Endothelial cell (in vitro differentiated cells): Measurements from ENCODE around the gene HMG20A. TPM values are rescaled to one million over a fixed set of nuclear protein-coding genes. Genes with fewer than 3 reads are reported as not detected.

Experiments used
- DNase-seq: peaks from one replicate; pipeline ENCODE4 v3.0.0; 2021; ENCODE audit warnings: low spot score
- H3K27ac Mint-ChIP-seq: one replicate; pipeline ENCODE4 v1.8.0; 2021; ENCODE audit warnings: mixed read lengths, inconsistent platforms; ENCODE audit not compliant: unreplicated experiment
- H3K27me3 Mint-ChIP-seq: one replicate; pipeline ENCODE4 v1.8.0; 2021; ENCODE audit warnings: mild to moderate bottlenecking, moderate library complexity, mixed read lengths, inconsistent platforms; ENCODE audit not compliant: unreplicated experiment
- H3K36me3 Mint-ChIP-seq: one replicate; pipeline ENCODE4 v1.8.0; 2021; ENCODE audit warnings: mild to moderate bottlenecking, low read depth, mixed read lengths, inconsistent platforms; ENCODE audit not compliant: unreplicated experiment
- H3K4me1 Mint-ChIP-seq: one replicate; pipeline ENCODE4 v1.8.0; 2021; ENCODE audit warnings: mild to moderate bottlenecking, mixed read lengths, inconsistent platforms; ENCODE audit not compliant: unreplicated experiment
- H3K4me3 Mint-ChIP-seq: one replicate; pipeline ENCODE4 v1.8.0; 2021; ENCODE audit warnings: mild to moderate bottlenecking, mixed read lengths, inconsistent platforms; ENCODE audit not compliant: unreplicated experiment
- H3K9me3 Mint-ChIP-seq: one replicate; pipeline ENCODE4 v1.8.0; 2021; ENCODE audit warnings: mixed read lengths, inconsistent platforms; ENCODE audit not compliant: unreplicated experiment
- total RNA-seq: library from RNA; stranded (reverse); fragmentation: NEBNext Ultra II Directional; extraction: Animal tissue kit (Norgen Biotek cat#: 25700); gene quantifications from one replicate; pipeline ENCODE4 v1.2.1, GENCODE V29; 2021; ENCODE audit not compliant: unreplicated experiment
- TF ChIP-seq, protein P1 (sequence below): fragments of 200-600 bp; sonication (generic); IDR thresholded peaks from one replicate; pipeline ENCODE4 v1.5.0; 2021; ENCODE audit warnings: antibody characterized with exemption; ENCODE audit not compliant: unreplicated experiment

HMG20A gene
- total RNA-seq, 1 donor from 2014 or later: 111 TPM

DNA sequence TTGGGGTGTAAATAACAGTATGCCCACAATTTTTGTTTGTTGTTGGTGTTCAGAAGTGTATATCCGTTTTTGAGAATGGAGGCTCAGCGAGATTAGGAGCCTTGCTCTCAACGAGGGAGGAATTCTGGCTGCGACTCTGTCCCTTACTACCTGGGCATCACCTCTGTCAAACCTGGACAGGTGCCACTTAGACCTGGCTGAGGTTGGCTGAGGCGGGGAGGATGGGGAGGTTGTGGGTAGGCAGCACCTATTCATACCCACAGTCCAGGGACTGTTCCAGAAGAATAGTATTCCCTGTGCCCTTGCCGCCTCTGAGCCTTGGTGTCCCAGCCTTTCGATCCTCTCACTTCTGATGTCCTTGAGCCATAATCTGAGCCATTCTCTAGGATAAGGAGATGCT is 112.2 kb downstream of the HMG20A start:
- Mint-ChIP-seq H3K27ac (no peak overlapping the region), H3K36me3 (peaks cover 4% of the 10 kb centered on the region), H3K4me3 (no peak overlapping the region), H3K4me1 (peaks cover 31% of the 10 kb centered on the region), H3K27me3 (peaks cover 3% of the 10 kb centered on the region), H3K9me3 (no peaks in the 10 kb centered on the region)
- no peak for DNase-seq
- TF ChIP-seq, protein P1, sequence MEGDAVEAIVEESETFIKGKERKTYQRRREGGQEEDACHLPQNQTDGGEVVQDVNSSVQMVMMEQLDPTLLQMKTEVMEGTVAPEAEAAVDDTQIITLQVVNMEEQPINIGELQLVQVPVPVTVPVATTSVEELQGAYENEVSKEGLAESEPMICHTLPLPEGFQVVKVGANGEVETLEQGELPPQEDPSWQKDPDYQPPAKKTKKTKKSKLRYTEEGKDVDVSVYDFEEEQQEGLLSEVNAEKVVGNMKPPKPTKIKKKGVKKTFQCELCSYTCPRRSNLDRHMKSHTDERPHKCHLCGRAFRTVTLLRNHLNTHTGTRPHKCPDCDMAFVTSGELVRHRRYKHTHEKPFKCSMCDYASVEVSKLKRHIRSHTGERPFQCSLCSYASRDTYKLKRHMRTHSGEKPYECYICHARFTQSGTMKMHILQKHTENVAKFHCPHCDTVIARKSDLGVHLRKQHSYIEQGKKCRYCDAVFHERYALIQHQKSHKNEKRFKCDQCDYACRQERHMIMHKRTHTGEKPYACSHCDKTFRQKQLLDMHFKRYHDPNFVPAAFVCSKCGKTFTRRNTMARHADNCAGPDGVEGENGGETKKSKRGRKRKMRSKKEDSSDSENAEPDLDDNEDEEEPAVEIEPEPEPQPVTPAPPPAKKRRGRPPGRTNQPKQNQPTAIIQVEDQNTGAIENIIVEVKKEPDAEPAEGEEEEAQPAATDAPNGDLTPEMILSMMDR: no peak

DNA sequence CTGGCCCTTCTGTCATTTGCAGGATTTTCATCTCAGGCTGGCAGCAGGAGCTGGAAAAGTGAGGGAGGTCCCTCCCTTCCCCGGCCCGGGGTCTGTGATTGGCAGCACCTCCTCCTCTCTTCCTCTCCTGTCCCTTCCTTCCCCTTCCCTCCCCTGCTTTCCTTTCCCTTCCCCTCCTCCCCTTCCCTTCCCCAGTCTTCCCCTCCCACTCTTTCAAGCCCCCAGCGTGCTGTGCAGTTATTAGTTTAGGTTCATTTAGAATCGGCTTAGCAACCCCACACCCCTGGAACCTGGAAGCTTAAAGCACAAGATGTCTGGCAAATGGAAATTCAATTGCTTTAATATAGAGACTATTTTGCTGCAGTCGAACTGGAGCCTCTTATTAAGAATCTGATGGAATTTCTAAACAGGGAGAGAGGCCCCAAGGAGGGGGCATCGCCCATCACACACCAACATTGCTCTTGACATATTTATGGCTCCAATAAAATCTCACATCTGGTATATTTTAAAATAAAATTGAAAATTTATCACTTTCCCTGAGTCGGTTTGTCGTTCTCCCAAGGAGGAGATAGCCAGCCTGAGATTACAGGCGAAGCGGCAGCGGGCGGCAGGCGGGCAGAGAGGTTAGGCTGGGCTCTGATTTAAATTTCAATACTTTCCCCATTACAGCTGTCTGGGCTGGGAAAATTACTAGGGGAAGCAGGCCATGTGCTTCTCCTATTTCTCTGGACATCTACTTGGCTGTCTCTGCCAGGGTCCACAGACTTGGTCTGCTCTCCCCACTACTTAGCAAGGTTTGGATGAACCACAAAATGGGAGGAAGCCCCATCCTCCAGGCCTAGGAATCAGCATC is 113.1 kb downstream of the HMG20A start:
- no peak for DNase-seq
- H3K27ac Mint-ChIP-seq: no peak overlapping the region
- H3K4me1 Mint-ChIP-seq: peaks cover 28% of the 10 kb centered on the region
- H3K27me3 Mint-ChIP-seq: peaks cover 6% of the 10 kb centered on the region
- TF ChIP-seq, protein P1: no peak
- H3K4me3 Mint-ChIP-seq: no peak overlapping the region
- H3K36me3 Mint-ChIP-seq: peaks cover 4% of the 10 kb centered on the region
- no peaks in the 10 kb centered on the region for H3K9me3 Mint-ChIP-seq

Other genes starting within 250 kb of the HMG20A start
- 289 TPM for gene PEAK1, start 784 bp upstream of the HMG20A start, total RNA-seq
- 18.8 TPM for gene LINGO1, start 212.0 kb downstream of the HMG20A start, total RNA-seq